Stimulated activated CD4-positive, alpha-beta T cell treated with anti-CD3 and anti-CD28 coated beads, Interleukin-1b, Interleukin-23, amount 100 ng/mL, for 1 hour (primary cell): ENCODE measurements around the gene DACH1.

ENCODE experiments used
- DNase-seq, 2 donors: peaks; one replicate each; pipeline ENCODE4 v3.0.0-alpha.2; 2020; ENCODE audit warnings: low read depth in 2 of 2

The DACH1 gene

DNA sequence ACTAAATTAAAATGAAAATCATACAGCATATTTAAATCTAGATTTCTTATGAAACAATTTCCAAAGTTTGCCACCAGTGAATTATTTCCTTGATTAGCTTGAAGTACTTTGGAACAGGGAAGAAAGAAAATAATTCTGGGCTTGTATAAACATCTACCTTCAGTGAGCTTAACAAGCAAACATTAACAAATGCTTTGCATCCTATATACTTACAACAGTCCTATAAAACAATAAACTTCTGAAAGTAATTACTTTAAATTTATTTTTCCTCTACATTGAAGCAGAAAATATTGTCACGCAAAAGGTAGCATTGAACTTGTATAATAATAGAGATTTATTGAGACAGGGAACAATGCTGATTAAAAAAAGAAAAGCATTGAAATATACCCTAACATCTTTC is 164.8 kb downstream of the DACH1 start:
- no peak for DNase-seq

DNA sequence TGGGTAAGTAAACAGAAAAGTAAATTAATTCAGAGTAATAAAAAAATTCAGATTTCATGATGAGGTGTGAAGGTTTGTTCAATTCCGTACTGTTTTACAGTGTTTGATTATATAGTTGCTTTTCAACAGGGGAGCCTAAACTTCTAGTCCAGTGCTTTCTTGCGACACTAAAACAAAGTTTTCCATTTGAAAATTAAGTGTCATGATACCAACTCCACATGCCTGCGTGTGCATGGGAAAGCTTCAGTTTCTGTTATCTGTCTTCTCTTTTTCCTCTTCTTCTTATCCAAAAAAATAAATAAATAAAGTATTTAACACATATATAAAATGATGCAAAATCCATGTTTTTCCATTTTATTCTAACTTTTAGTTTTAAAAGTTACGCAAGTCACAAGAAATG is 165.3 kb downstream of the DACH1 start:
- DNase-seq: no peak

DNA sequence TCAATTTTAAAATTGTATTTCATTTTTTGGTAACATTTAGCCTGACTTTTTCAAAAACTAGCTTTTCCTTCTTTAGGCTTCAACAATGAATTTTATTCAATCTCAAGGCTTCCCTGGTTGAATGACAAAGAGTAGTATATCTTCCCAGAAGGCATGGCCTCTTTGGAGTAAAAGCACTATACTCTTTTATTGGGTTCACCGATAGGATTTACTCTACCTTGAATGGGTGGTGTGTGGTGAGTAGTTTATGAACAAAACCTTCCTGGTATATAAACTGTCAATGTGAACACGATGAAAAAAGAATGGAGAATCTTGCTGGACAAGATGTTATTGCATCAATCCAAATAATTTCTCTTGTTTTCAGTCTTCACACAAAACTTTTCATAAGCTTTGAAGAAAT is 167.7 kb downstream of the DACH1 start:
- DNase-seq: no peak

DNA sequence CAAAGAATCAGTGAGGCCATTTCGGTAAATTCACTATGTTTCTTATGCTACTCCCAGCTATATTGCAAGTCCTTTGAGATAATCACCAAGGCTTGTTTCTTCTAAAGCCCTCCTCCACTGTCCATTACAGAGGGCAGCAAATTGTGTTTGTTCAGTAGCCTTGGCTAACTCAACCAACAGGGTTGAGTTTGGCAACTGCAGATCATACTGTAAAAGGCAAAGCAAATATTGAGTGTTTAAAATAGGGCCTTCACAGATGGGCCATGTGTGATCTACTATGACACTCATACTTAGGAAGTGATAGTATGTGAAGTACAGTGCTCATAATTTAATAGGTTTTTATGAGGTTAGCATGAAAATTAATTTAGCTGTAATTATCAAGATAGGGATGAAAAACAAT is 171.3 kb downstream of the DACH1 start:
- no peak for DNase-seq

DNA sequence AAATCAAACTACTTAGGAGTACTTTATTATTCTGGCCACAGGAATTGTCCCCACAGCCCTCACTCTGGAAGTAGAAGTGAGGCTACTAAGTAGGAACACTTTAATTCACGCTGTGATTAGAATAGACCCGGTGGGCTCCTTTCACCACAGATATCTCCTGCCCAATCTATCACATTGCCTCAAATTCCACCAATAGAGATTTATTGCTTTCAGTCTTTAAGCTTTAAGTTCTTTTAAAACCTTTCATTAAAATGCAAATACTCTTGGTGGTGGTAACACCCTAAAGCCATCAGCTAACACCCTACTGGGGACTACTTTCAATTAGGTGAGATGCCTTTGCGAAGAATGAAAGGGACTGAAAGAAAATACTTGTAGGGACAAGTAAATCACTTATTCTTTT is 181.9 kb downstream of the DACH1 start:
- DNase-seq: no peak

DNA sequence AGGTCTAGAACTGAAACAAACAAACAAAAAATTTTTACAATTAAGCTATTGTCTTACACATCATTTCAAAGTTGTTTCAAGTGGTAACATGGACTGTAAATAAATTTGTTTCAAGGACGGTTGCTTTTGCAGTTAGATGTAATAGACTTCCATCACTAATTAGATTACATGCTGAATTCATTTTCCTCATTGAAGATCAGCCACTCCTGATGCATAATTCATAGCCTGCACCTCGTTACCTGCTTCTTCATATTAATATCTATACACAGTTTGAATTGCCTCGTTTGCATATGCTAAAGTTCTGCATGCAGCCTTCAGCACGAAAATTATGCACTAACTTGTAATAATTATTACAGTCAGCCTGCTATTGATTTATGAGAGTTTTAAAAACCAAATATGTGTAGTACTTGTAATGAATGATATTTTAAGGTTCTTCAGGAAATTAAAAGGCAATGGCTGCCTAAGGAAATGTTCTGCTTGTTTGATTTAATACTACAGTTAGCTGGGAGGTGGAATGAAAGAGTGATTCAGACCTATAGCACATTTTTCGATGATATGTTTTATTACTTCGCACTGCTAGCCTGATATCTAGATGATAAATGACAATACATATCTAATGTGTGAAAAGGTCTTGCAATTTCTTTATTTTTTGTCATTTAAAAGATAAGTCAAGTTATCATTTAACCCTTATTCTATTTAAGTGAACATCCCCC is 184.9 kb downstream of the DACH1 start:
- DNase-seq: no peak

DNA sequence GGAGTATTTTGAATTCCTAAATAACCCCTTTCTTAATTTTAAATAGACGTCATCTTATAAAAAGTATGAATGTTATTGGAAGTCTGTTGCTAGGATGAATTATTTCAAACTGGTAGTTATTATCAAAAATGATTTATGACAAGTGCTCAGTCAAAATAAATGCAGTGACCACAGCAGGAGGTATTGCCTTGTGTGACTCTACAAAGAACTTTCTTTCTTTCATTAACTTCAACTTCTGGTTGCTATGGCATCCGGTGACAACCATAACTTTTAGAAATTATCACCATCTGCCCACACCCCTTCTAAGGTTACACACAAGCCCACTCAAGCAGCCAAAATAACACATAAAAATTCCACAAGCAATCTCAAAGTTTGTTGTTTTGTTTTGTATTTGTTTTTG is 189.9 kb downstream of the DACH1 start:
- DNase-seq: no peak

DNA sequence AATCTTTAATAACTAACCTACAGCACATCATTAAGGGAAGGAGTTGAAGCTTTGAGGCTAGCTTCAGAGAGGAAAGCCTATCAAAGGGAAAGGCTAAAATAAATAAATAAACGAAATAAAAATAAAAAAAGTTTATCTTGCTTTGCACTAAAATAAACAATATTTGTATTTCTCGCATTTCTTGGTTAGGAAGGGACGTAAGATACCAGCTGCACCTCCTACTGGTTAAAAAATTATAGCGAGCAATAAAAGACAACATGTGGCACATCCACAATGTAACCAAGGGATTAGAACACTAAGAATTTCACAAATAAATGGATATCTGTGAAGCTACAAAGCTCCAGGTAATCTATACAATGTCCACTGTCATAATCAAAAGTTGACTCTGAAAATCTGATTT is 194.5 kb downstream of the DACH1 start:
- DNase-seq: no peak

DNA sequence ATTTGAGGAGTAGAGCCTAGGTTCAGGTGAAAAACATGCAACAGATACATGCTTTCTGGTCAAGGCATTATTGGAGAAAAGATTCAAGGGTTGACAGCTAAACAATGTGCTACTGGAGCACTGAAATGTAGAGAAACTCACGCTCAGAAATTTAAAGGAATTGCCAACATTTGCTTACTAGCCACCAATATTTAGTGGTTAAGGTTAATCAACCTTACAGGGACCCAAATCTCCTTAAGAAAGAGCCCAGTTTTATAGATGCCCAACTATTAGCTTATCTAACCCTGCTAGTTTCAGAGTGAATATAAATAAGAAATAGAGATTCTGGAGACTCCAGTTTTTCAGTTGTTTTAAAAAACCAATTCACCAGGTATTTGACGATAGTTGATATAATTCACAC is 203.6 kb downstream of the DACH1 start:
- DNase-seq: no peak

DNA sequence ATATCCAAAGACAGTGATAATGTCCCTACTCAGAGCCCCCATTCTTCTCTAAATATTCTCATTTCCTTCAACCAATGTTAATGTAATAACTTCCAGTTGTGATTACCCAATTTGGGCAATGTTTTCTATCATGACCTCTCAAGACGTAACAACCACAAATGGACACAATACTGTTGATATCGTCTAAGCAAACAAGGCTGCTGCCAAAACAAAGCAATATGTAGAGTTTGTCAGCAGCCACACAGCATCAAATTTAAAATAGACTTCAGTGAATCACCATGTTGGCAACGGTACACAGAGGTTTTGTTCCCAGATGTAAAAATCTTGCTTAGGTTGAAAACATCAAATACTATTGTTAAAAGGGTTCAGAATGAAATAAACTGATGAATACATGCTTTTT is 205.1 kb downstream of the DACH1 start:
- no peak for DNase-seq

DNA sequence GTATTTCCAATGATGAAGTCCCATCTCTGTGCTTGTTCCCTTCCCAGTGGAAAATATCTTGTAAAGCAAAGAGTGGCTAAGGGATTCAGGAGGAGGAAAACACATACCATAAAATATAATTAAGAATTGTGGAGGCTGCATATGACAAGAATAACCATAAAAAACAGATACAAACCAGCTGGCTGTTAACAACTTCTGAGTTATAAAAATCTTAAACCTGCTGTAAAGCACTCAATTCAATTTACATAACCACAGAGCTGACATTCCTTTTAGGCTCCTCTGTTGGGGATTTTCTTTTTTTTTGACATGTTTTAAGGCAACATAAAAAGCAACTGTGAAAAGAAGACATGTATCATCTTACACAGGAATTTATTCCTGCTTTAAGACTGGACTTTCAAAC is 207.6 kb downstream of the DACH1 start:
- DNase-seq: no peak

DNA sequence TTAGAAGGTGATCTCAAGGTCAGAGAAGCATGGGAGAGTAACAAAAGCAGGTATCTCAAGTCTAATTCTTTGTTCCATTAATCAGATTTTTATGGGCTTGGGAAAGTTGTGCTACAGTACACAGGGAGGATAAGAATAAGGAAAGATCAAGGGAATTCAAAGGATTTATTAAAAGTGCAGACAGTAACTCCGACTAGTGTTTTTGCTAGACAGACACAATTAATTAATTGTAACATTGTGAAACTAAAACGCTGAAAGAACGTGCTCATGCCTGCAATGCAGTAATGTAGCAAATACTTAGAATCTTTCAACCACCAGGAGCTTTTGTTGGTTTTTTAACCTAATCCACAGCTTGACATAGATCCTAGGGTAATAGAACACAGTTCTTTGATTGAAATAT is 221.5 kb downstream of the DACH1 start:
- DNase-seq: no peak

DNA sequence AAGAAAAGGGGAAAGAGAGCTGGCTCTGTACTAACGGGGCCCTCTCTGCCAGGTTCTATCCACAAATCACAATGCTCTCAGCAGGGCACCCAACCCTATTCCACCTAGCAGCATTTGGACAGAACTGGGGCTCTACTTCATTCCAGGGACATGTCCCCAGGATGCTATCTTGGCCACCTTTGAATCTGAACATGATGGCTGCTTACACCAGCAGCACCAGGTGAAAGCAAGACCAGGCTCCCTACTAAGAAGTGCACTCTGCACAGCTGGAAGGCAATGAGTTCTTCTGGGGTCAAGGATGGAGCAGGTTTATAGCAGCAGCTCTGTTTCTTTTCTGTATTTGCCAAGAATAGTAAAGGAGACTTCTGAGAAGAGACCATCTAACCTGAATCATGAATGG is 222.4 kb downstream of the DACH1 start:
- DNase-seq: no peak

DNA sequence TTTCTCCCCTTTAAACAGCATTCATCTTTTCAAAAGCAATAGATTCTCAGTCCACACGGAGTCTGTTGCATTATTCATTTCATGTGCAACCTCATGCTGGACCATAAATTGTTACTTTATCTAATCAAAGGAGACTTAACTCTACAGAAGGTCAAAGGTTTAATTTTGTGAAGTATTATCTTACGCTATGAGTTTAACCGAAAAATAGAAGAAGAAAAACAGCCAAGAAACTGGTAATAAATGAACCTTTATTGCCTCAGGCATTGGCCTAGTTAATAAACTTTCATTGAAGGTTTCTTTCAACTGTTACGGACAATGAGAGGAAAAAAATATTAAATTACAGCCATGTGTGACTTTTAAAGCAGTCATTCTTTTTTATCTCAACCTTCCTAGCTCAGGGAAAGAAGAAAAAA is 223.6 kb downstream of the DACH1 start:
- DNase-seq: no peak

DNA sequence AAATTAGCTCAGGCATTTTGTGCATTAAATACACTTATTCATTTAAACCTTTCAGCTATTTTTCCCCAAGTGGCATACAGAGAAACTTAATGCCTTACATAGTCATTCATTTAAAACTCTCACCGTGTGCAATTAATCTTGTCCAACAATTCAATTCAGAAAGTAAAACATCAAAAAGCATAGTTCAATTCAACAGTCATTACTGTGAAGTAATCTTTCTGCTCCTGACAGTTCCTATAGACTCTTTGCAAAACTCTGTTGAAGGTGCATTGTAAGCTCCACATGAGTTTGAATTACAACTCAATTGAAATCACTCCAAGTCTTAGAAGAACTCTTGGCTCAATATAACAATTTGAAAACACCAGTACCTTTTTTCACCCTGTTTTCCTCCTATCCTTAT is 228.3 kb downstream of the DACH1 start:
- no peak for DNase-seq

DNA sequence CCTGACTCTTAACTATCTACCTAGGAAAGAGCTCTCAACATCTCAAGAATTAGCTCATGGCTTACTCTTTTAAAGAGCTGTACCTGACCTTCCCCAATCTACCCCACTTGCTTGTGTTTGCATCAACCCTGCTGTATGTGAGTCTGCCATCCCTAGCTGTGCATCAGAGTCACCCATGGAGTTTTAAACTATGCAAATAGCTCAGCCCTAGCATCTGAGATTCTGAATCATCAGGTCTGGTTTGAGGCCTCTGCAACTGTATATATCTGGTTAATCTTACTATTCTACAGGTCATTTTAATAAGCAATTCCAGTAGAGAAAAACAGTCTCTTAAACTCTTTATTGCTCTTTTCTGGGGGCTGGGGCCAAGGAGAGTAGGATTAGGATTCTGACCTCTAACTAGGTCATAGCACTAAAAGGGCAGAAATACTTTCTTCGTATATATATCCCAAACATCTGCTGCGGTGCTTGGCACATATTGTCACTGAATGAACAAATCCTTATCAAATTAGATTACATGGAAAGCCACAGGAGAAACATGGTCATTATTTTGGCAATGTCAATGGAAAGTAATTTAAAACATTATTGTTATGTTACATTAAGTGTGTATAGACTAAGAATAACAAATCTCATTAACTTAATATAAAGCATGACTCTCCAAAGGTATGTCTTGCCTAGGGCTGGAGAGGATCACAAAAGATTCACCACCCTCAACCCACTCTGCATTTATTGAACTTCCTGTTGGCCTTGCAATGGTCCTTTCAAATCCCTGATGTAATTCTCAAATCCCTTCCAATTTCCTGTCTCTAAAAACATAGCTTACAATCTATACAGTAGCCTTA is 232.2 kb downstream of the DACH1 start:
- DNase-seq: no peak

DNA sequence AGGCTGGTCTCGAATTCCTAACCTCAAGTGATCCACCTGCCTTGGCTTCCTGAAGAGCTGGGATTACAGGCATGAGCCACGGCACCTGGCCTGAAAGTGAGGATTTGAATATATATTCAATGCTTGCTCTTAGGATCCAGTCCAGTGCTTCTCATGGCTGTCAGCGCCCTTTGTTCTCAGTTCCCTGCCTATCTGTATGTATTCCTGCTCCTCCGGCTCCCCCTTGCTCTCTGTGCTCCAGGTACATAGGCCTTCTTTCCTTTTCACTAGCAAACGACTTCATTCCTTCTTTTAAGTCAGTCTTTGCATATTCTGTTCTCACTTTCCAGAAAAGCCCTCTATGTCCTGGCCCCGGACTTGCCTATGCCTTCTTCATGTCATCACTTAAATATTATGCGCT is 232.8 kb downstream of the DACH1 start:
- no peak for DNase-seq

DNA sequence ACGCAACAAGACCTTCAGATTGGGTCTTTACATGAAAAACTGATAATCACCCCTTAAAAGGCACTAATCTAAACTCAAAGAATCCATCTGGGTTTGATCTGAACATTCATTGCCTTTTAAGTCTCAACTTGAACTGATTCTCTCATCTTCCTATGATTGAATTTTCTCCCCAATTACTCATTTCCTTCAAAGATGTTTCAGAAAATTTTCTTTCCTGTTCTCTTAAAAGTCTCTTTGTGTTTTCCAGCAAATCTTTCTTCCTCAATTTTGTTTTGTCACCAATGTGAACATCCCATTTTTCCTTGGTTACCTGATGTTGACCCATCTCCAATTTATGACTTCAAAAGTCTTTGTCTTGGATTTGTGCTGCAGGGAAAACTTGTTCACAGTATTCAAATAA is 234.3 kb downstream of the DACH1 start:
- no peak for DNase-seq

DNA sequence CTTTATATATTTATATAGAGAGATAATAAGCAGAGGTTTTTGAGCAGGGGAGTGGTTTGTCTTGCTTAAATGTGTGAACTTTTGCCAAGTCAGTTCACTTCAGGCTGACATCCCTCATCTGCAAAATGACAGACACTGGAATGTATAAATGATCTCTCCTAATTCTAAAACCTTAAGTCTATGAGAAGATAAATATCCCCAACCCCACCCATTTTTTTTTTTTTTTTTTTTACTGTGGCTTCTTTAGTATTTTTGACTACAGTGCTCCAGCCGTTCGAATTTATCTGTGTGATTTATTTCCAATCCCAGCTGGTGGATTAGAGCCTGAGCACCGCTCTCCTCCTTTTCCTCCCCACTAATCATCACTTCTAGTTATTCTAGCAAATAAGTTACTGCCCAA is 234.8 kb downstream of the DACH1 start:
- DNase-seq: no peak

DNA sequence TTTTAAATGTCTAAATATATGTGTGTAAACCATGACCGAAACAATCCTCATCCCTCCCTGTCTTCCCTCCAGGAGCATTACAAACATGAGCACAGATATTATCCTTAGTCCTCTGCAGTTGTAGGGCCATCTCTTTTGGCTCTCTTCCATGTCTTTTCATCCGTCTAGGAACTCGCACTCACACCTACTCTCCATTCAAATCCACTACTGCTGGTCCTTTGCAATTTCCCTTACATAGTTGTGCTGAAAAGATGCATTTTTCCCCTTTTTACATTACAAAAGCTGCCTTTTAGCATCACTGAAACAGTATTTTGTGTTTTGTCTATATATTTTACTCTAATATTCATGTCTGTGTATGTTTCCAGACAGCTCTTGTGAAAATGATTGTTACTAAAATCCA is 237.8 kb downstream of the DACH1 start:
- no peak for DNase-seq

DNA sequence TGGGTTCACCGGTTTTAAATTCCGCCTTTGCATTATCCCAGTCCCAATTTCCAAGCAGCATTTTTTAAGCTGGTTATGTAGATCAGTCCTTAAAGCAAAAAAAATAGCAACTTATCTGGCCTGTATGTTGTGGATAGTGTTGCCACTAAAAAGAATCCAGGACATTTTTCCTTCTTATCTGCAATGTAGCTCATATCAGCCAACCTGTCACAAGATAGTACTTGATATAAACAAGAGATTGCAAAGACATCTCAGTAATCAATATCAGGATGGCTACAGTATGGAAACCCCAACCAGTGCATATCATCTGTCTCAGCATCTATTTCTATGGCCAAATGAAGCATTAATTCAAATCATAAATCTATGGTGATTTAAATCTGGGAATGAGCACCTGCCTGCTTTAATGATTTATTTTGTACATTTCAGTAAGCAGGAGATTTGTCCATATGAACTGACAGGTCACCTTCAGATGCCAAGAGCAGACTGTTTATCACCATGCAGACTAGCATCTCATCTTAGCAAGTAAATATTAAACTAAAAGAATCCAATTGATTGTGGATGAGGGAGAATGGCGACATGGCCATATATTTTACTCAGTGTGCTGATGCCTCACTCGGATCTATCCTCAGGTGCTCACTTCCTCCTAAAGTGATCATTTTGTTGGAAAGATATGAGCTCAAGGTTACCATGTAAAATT is 240.4 kb downstream of the DACH1 start:
- no peak for DNase-seq

DNA sequence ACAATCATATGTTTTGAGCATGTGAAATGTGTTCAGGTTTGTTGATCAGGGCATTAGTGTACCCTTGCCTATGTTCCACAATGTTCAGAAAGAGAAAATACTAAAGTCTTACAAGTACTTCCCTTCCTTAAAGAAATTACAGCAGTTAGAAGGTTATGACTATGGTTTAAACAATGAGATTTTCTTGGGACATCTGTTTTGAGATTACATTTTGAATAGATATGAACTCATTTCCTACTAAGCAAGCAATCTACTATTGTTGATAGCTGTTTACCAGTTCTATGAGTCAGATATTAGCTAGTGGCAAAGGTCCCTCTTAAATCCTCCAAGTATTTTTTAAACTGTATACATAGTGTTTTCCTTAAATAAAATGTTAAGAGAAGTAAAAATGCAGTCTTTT is 241.3 kb downstream of the DACH1 start:
- DNase-seq: no peak
